Fibroblast of lung (primary cell): Measurements from ENCODE around the gene EXOC2.

Experiments
- CTCF ChIP-seq, 2 donors: IDR thresholded peaks in 1 of 2; conservative IDR thresholded peaks in 1 of 2; 1 replicate in 1 of 2; 2 replicates in 1 of 2; pipeline ENCODE4 v1.5.1; 2011 to 2012; ENCODE audit warnings: low read length in 2 of 2, control low read depth in 1 of 2, inconsistent platforms in 1 of 2, low read depth in 1 of 2, mild to moderate bottlenecking in 1 of 2
- EZH2 ChIP-seq: IDR thresholded peaks from 2 replicates; pipeline ENCODE4 v1.5.1; 2012; ENCODE audit warnings: low read length, control low read depth, mild to moderate bottlenecking; ENCODE audit errors: missing control alignments

- TF ChIP-seq CTCF (conservative IDR thresholded peaks at IDR 0.05 in 1 of 2, IDR thresholded peaks at IDR 0.05 in 1 of 2; ENCODE audit: low read depth in 1 of 2, low read length in 2 of 2) (no peak), EZH2 (no peak)
These were observed 24.2 kb upstream of the EXOC2 start for GRCh38 chr6:717135-717534.
